Skeletal muscle cell (primary cell): Measurements from ENCODE around the gene KANSL2.
A peak's percentile ranks its signal among the peaks of the same experiment; 100 is the strongest.
"Not testable (repeated sequence)": the region's sequence is repeated elsewhere in the genome, so short reads cannot be mapped to it uniquely, and the experiment has no call there.

Experiments
- DNase-seq: peaks from one replicate; pipeline ENCODE4 v3.0.0-alpha.2; 2010; ENCODE audit warnings: low read depth
- H3K4me3 ChIP-seq: 2 replicates; pipeline ENCODE4 v1.5.1; 2011; ENCODE audit warnings: low read depth, mild to moderate bottlenecking, control low read depth, low read length, moderate library complexity

Gene KANSL2, protein sequence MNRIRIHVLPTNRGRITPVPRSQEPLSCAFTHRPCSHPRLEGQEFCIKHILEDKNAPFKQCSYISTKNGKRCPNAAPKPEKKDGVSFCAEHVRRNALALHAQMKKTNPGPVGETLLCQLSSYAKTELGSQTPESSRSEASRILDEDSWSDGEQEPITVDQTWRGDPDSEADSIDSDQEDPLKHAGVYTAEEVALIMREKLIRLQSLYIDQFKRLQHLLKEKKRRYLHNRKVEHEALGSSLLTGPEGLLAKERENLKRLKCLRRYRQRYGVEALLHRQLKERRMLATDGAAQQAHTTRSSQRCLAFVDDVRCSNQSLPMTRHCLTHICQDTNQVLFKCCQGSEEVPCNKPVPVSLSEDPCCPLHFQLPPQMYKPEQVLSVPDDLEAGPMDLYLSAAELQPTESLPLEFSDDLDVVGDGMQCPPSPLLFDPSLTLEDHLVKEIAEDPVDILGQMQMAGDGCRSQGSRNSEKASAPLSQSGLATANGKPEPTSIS

DNA sequence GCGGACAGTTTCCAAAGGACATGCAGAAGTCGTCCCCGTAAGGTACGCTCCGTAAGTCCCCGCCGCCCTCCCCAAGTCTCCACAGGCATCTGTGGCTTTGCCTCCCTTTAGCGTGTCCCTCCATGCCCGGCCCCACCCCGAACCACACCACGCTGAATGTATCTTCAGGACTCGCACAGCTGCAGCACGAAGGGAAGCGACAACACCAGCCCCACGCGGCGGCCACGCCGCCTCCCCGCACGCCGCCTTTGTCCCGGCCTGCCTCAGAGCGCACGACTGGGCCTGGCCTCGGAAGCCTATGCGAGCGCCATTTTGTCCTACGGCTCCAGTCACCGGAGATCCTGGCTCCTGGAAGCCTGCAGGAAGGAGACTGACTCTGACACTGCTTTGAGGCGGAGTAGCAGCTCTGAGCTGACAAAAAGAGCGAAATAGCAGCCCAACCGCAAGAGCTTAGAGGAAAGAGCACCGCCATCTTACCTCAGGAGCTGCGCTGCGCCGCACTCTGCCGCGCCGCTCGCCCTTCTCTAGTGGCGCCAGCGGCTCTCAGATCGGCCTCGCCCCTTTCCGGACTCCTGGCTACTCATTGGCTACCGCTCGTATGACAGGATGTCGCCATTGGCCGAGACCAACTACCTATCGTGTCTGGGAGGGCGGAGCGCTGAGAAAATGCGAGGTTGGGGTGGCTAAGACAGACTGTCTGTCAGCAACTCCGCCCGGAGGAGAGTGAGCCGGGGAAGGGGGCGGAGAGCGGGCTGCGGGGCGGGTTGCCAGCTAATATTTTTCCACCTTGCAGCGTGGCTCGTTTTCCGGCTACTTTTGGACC lies at the start of gene KANSL2:
KANSL2 (minus strand) TSS at position 529 of the 823 bp plus-strand sequence. CDS start 606 bp downstream, outside the sequence.
- H3K4me3 ChIP-seq, result peak within 1 kb of the TSS; percentile 85
- DNase-seq, result peak; percentile 95

DNA sequence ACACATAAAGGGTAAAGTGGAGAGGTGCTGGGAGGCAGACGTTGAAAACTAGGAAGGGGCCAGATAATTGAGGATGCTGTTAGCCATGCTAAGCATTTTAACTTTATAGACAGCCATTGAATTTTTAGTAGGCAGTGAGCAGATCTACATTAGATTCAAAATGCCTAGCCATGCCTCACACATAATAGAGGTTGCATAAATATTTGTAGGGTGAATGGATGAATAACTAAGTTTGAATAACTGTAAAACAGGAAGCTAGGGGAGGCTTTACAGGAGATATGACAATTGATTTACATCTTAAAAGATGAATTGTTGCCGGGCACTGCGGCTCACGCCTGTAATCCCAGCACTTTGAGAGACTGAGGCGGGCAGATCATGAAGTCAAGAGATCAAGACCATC lies 46.8 kb upstream of the KANSL2 start:
- no peak for DNase-seq

DNA sequence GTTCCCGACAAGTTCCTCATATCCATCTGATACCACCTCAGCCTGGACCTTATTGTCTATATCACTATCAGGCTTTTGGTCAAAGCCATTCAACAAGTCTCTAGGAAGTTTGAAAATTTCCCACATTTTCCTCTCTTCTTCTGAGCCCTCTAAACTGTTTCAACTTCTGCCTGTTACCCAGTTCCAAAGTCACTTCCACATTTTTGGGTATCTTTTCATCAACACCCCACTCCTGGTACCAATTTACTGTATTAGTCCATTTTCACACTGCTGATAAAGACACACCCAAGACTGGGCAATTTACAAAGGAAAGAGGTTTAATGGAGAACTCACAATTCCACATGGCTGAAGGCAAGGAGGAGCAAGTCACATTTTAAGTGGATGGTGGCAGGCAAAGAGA lies 38.7 kb upstream of the KANSL2 start:
- not testable (repeated sequence) for DNase-seq

More for the DNA sequence above, 46.8 kb upstream of the KANSL2 start:
- no peak overlapping the region for H3K4me3 ChIP-seq

DNA sequence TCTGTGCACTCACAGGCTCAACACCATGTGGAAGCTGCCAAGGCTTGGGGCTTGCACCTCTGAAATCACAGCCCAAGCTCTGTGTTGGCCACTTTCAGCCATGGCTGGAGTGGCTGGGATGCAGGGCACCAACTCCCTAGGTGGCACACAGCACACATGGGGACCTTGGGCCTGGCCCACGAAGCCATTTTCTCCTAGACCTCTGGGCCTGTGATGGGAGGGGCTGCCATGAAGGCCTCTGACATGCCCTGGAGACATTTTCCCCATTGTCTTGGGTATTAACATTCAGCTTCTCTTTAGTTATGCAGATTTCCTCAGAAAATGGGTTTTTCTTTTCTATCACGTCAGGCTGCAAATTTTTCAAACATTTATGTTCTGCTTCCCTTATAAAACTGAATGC lies 38.1 kb upstream of the KANSL2 start:
- DNase-seq, H3K4me3 ChIP-seq: not testable (repeated sequence)

More for the DNA sequence above, 38.7 kb upstream of the KANSL2 start:
- not testable (repeated sequence) for H3K4me3 ChIP-seq

DNA sequence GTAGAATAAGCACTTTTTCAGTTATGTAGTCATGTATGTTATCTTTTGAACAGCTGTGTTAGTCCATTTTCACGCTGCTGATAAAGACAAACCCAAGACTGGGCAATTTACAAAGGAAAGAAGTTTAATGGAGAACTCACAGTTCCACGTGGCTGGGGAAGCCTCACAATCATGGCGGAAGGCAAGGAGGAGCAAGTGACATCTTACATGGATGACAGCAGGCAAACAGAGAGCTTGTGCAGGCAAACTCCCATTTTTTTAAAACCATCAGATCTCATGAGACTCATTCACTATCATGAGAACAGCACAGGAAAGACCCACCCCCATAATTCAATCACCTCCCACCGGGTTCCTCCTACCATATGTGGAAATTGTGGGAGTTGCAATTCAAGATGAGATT lies 37.0 kb upstream of the KANSL2 start:
- not testable (repeated sequence) for DNase-seq, H3K4me3 ChIP-seq

DNA sequence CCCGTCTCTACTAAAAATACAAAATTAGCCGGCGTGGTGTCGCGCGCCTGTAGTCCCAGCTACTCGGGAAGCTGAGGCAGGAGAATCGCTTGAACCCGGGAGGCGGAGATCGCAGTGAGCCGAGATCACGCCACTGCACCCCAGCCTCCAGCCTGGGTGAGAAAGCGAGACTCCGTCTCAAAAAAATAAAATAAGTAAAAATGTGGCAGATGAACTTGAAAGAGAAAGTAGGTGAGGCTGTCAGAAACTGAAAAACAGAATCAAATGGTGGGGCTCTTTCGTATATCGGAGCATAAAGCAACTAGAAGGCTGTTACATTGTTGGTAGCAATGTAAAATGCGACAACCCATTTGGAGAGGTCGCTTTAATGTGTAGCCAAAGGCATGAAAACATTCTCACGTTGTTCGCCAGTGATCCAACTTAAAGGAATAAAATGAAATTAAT lies 35.2 kb upstream of the KANSL2 start:
- no peak for DNase-seq
- H3K4me3 ChIP-seq, result peak overlapping the region; percentile 79

DNA sequence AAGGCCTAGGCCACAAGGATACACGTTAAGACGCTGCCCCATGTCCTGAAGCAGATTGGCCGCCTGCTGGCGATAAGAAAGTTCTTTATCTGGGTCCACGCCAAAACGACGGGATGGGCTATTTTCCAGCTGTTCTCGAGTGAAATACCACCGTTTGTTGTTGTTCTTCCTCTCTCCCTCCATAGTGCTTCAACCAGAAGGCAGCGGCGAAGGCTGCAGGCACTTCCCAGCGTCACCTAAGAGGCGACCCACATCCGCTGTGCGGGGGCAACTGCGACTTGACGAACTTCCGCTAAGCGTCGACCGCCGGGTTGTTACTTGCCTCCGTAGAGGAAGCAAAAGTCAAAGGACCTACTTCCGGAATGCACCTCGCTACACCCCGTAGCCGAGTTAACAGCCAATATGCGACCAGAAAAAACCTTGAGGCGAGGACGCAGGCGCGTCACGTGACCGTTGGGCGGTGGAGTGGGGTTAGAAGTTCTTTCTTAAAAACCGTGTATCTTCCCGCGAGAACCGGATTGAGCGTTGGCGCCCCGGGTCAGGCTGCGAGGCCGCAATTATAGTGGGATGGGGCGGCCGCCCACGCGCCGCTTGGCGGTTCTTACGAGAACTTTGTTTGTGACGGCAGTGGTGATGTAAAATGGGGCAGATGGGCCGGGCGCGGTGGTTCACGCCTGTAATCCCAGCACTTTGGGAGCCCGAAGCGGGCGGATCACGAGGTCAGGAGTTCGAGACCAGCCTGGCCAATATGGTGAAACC lies 34.6 kb upstream of the KANSL2 start, which contains the start of gene CCNT1:
CCNT1 (minus strand) TSS at position 215 of the 759 bp plus-strand sequence; CDS start at position 183, 32 bp downstream.
- H3K4me3 ChIP-seq, result peak within 1 kb of the TSS; percentile 79
- peak; percentile 100 for DNase-seq

DNA sequence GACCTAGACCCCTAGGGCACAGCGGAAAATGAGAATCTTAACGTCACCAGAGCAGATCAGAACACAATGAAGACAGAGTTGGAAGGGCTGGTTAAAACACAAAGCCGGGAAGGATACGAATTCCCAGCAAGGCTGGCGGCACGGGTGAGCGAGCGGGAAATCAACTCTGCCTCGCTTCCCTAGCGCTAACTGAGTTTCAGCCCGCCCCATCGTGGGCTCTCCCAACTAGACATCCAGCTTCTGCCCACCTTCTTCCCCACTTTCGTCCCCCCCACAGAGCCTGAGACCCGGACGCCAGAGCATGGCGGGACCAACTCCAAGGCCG lies 34.1 kb upstream of the KANSL2 start:
- peak overlapping the region; percentile 79 for H3K4me3 ChIP-seq
- DNase-seq, result no peak

DNA sequence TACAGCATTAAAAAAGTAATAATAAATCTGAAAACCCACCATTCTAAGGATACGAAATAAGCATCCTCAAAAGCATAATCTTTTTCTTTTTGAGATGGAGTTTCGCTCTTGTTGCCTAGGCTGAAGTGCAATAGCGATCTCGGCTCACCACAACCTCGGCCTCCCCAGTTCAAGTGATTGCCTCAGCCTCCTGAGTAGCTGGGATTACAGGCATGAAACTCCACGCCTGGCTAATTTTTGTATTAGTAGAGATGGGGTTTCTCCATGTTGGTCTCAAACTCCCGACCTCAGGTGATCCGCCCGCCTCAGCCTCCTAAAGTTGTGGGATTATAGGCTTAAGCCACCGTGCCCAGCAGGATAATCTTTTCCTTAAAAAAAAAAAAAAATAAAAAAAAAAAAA lies 30.2 kb upstream of the KANSL2 start:
- DNase-seq, result no peak
- H3K4me3 ChIP-seq, result no peak overlapping the region

DNA sequence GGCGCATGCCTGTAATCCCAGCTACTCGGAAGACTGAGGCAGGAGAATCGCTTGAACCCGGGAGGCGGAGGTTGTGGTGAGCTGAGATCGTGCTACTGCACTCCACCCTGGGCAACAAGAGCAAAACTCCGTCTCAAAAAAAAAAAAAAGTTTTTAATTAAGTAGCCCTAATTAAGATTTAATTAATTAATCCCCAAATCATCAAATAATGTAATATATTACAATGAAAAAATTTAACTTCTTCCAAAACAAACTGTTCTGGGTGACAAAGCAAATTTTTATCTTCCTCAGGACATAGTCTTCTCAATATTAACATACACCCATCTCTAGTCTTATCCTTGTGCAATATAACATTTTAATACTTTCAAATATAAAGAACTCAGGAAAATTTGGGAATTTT lies 16.8 kb upstream of the KANSL2 start:
- not testable (repeated sequence) for H3K4me3 ChIP-seq, DNase-seq

DNA sequence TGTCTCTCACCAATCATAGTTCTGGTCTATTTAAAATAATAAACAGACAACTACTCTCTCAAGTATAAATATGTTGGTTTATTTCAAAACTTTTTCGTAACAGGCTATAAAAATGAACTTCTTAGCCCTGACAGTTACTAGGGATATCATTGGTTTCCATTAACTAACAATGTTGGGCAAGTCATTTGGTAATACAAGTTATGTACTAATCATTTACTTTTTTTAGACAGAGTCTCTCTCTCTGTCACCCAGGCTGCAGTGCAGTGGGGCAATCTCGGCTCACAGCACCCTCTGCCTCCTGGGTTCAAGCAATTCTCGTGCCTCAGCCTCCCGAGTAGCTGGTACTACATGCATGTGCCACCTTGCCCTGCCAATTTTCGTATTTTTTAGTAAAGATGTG lies 14.6 kb upstream of the KANSL2 start:
- no peak for DNase-seq

DNA sequence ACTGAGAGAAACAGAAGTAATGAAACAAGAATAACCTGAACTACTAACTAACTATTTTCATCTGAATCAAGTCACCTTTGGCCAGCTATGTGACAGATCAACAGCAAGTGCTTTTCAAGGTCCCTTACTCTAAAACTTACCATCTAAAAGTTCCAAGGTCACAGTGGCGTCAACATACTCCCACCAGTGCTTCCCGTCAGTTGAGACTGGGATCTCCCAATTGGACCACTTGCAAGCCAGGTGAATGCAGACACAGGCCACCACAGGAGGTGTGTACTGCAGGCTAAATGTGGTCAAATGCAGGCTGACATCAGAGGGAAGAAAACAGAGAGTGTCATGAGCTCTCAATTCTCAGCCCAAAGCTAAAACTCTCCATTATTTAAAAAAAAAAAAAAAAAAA lies 13.8 kb upstream of the KANSL2 start:
- H3K4me3 ChIP-seq, result no peak overlapping the region
- no peak for DNase-seq

More for the DNA sequence above, 14.6 kb upstream of the KANSL2 start:
- H3K4me3 ChIP-seq, result no peak overlapping the region

DNA sequence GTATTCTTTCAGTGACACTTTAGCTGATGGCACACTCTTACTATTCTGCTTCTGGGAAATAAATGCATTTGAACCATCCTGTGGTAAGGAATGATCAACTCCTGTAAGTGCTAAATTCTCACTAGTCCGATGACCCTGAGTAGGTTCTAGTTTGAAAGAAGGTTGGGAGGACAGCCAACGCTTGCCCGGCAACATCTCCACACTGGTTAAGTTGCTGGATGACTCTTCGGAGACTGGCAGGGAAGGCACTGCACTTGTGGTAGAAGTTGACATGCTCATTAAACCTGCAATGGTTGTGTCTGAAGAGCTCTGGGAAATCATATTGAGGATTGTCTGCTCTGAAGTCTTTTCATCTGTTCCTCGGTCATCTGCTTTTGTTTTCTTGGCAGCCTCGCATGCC lies 12.0 kb upstream of the KANSL2 start:
- no peak for DNase-seq
- no peak overlapping the region for H3K4me3 ChIP-seq

DNA sequence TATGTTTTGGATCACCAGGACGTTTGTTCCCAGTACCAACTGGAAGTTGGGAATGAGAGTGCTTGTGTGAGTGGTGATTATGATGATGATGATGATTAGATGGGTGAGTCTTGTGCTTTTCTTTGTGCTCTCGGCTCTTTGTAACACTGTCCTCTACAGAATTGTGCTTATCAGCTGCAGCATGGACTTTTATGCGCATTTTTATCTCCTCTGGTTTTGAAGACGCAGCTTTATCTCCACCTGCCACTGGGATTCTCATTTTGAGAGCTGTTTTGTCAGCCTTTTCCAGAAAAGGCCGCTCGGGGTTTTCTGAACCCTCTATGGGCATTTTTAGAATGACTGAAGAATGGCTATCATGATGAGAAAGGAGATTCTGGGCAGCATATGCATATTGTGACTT lies 11.5 kb upstream of the KANSL2 start:
- no peak for DNase-seq

DNA sequence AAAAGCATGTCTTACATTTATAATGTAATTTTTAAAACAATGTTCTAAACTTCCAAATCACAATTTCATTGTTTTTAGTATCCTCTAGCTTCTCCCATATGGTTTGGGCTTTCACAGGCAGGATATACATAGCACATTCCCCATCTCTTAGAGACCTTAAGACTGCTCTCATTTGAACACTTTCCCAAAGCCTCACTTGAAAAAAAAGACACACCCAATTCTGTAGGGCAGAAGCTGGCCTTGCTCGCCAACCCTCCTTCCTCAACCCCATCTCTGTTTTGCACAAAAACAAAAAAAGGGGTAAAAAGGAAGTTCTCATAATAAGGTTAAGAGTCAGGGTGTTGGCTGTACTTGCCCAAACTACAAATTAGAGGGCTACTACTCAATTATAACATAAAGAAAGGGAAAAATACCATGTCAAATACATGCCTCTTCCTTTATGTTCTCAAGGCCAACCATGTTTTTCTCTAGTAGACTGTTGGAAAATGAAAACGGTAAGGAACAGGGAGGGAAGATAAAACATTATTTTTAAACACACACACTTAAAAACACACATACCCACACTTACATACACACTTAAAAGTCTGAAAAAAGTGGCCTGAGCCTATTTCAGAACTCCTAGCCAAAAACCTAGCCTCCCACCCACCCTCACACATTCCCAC lies 9.9 kb upstream of the KANSL2 start:
- H3K4me3 ChIP-seq, result no peak overlapping the region
- no peak for DNase-seq

More for the DNA sequence above, 11.5 kb upstream of the KANSL2 start:
- no peak overlapping the region for H3K4me3 ChIP-seq

DNA sequence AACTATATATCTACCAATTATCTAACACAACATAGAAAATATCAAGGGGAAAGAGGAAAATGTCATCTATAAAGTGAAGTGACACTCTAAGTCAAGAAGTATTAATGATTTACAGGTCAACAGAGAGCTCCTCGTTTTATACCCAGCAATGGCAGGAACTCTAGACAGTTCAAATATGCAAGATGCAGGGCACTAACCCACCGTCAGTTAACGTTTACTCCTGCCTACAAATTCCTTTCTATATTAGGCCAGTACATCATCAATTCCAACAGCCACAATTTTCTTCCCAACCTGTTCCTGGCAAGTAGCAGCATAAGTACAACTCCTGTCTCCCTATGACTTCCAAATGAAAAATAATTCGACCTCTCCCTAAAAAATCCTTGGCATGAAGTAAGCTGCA lies 9.0 kb upstream of the KANSL2 start:
- no peak overlapping the region for H3K4me3 ChIP-seq
- no peak for DNase-seq

DNA sequence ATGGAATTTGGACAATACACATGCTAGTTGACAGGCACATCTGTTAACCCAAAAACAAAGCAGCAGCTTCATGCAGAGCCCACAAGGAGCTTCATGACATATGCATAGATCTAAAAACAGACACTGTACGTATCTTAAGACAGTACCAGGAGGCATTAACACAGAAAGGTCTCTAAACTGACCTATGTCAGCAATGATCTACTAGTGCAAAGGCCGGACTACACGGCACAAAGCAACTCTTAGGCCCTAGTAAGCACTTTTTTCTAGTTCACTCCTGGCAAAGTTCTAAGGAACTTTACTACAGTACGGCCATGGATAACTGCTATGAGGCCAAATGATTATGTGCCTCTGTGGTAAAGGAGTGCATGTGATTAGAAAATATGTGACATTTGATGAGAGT lies 8.4 kb upstream of the KANSL2 start:
- no peak for DNase-seq
- H3K4me3 ChIP-seq, result no peak overlapping the region

DNA sequence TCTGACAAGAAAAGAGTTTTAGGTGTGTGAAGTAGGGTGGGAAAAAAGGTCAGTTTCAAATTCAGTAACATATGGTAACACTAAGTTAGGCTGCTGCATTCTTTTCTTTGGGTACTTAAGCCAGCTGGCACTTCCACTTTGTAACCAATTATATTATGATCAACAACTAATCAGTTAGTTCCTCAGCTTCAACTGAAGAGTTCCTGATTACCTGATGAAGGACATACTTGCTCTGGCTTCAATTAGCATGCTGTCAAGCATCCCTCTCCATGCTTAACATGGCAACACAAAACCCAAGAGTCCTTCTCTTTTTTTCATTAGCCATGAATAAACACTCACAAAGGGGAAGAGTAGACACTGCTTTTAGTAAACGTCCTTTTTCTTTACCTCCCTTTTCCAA lies 6.8 kb upstream of the KANSL2 start:
- no peak overlapping the region for H3K4me3 ChIP-seq
- no peak for DNase-seq

DNA sequence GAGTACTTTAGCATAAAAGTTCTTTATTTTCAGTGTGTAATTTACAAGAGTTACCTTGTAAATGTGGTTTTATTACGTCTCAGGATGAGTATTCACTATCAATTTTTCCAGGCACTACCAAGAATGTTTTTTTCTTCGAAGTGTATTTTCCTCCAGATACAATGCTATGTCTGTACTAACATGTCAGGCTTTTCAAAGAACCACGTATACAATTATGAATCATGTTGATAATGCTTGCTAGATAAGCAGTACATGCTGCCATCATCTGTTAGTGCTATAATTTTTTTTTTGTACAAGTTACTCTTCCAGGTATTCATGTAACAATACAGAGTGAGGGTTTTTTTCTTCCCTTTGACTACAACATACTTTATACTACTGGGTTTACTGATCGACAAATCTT lies 5.6 kb upstream of the KANSL2 start:
- H3K4me3 ChIP-seq, result no peak overlapping the region
- DNase-seq, result no peak
